SK-N-SH (cell line): Measurements from ENCODE around the gene USP34.

Experiments used
- EP300 ChIP-seq, 2 experiments: IDR thresholded peaks; 2 replicates each; pipeline versions ENCODE4 v1.4.0 to v1.6.1; 2012; ENCODE audit warnings: borderline replicate concordance in 1 of 2, low read depth in 1 of 2, low read length in 1 of 2
- EZH2phosphoT487 ChIP-seq: fragments of 200-600 bp; sonication (generic); IDR thresholded peaks from 2 replicates; pipeline ENCODE4 v1.6.1; 2017; ENCODE audit warnings: low read depth, mixed run types, mild to moderate bottlenecking, antibody characterized with exemption, moderate library complexity, borderline replicate concordance
- SIN3A ChIP-seq: IDR thresholded peaks from 2 replicates; pipeline ENCODE4 v1.6.1; 2012; ENCODE audit warnings: low read depth, mild to moderate bottlenecking, low read length, moderate library complexity, borderline replicate concordance
- TAF1 ChIP-seq: IDR thresholded peaks from 2 replicates; pipeline ENCODE4 v1.6.1; 2012; ENCODE audit warnings: low read depth, mild to moderate bottlenecking, low read length, moderate library complexity, borderline replicate concordance
- TEAD4 ChIP-seq: IDR thresholded peaks from 2 replicates; pipeline ENCODE4 v1.4.0; 2012; ENCODE audit warnings: mild to moderate bottlenecking, borderline replicate concordance; ENCODE audit not compliant: insufficient read depth
- TF ChIP-seq, protein P1 (sequence below): IDR thresholded peaks from 2 replicates; pipeline ENCODE4 v1.4.0; 2012; ENCODE audit warnings: low read depth, borderline replicate concordance
- TF ChIP-seq, protein P2 (sequence below): fragments of 200-600 bp; sonication (generic); IDR thresholded peaks from 2 replicates; pipeline ENCODE4 v1.6.1; 2017; ENCODE audit warnings: antibody characterized with exemption, mild to moderate bottlenecking, moderate library complexity
- TF ChIP-seq, protein P3 (sequence below): IDR thresholded peaks from 2 replicates; pipeline ENCODE4 v1.6.1; 2012; ENCODE audit warnings: mild to moderate bottlenecking, low read depth, low read length, moderate library complexity

DNA sequence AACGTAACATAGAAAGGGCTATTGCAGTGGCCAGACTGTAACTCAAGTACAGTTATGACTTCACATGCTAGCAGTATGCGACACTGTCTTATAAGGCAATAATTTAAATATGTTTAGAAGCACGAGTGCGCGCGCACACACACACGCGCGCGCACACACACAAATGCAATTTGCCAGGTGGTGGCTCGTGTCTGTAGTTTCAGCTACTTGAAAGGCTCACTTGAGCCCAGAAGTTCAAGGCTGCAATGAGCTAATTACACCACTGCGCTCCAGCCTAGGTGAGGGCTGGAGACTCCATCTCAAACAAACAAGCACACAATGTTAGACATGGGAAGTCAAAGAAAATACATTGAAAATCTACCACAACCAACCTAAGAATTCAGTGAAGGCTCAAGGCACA is 103.7 kb downstream of the USP34 start:
- TF ChIP-seq TAF1 (no peak), EZH2phosphoT487 (no peak), SIN3A (no peak), EP300 (IDR thresholded peaks at IDR 0.05; ENCODE audit: borderline replicate concordance in 1 of 2, low read depth in 1 of 2, low read length in 1 of 2) (no peak), TEAD4 (no peak)
- TF ChIP-seq, protein P1, sequence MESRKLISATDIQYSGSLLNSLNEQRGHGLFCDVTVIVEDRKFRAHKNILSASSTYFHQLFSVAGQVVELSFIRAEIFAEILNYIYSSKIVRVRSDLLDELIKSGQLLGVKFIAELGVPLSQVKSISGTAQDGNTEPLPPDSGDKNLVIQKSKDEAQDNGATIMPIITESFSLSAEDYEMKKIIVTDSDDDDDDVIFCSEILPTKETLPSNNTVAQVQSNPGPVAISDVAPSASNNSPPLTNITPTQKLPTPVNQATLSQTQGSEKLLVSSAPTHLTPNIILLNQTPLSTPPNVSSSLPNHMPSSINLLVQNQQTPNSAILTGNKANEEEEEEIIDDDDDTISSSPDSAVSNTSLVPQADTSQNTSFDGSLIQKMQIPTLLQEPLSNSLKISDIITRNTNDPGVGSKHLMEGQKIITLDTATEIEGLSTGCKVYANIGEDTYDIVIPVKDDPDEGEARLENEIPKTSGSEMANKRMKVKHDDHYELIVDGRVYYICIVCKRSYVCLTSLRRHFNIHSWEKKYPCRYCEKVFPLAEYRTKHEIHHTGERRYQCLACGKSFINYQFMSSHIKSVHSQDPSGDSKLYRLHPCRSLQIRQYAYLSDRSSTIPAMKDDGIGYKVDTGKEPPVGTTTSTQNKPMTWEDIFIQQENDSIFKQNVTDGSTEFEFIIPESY, result no peak
- TF ChIP-seq, protein P2, sequence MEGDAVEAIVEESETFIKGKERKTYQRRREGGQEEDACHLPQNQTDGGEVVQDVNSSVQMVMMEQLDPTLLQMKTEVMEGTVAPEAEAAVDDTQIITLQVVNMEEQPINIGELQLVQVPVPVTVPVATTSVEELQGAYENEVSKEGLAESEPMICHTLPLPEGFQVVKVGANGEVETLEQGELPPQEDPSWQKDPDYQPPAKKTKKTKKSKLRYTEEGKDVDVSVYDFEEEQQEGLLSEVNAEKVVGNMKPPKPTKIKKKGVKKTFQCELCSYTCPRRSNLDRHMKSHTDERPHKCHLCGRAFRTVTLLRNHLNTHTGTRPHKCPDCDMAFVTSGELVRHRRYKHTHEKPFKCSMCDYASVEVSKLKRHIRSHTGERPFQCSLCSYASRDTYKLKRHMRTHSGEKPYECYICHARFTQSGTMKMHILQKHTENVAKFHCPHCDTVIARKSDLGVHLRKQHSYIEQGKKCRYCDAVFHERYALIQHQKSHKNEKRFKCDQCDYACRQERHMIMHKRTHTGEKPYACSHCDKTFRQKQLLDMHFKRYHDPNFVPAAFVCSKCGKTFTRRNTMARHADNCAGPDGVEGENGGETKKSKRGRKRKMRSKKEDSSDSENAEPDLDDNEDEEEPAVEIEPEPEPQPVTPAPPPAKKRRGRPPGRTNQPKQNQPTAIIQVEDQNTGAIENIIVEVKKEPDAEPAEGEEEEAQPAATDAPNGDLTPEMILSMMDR, result no peak
- TF ChIP-seq, protein P3, sequence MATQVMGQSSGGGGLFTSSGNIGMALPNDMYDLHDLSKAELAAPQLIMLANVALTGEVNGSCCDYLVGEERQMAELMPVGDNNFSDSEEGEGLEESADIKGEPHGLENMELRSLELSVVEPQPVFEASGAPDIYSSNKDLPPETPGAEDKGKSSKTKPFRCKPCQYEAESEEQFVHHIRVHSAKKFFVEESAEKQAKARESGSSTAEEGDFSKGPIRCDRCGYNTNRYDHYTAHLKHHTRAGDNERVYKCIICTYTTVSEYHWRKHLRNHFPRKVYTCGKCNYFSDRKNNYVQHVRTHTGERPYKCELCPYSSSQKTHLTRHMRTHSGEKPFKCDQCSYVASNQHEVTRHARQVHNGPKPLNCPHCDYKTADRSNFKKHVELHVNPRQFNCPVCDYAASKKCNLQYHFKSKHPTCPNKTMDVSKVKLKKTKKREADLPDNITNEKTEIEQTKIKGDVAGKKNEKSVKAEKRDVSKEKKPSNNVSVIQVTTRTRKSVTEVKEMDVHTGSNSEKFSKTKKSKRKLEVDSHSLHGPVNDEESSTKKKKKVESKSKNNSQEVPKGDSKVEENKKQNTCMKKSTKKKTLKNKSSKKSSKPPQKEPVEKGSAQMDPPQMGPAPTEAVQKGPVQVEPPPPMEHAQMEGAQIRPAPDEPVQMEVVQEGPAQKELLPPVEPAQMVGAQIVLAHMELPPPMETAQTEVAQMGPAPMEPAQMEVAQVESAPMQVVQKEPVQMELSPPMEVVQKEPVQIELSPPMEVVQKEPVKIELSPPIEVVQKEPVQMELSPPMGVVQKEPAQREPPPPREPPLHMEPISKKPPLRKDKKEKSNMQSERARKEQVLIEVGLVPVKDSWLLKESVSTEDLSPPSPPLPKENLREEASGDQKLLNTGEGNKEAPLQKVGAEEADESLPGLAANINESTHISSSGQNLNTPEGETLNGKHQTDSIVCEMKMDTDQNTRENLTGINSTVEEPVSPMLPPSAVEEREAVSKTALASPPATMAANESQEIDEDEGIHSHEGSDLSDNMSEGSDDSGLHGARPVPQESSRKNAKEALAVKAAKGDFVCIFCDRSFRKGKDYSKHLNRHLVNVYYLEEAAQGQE, result no peak
